ENCODE results near the gene CWF19L1. TPM values are rescaled to one million over a fixed set of nuclear protein-coding genes. Genes with fewer than 3 reads are reported as not detected.

Gene CWF19L1
- total RNA-seq: 27.2 TPM

DNA sequence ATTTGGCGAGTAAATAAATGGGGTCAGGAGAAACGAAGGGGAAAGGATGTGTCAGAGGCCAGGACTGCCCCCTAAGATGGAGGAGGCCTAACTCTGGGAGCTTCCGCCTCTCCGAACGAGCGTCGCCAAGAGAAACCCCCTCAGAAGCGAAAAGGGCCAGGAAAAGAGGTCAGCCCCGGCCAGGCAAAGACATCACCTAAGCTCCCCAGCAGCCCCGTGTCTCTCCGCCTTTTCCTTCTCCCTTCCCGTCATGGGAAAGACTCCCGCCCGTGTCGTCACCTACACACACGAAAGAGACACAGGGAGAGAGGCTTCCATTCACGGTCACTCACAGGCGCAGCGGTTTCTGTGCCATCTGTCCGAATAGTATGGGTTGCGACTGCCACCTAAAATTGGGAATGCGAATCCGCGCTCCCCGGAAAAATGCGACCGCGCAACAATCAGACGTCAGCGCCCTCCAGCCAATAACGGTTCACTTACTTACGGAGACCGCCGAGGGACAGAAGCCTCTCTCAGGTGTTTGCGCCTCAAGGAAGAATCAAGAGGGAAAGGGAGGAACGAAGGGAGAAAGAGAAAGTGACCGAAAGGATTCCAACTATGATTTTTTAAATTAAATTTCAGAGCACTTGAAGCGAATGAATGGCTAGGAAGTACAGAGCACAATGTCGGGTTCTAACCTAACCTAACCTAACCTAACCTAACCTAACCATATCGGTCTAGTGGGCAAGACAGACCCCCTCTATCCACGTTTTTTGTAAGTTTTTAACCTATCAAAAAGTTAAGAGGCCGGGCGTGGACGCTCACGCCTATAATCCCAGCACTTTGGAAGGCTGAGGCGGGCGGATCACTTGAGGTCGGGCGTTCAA is at the start of gene CWF19L1:
Gene CWF19L1, minus strand, starts transcription at position 400 of the 866 bp plus-strand sequence. Its CDS starts 45 bp downstream, at position 355.

DNA sequence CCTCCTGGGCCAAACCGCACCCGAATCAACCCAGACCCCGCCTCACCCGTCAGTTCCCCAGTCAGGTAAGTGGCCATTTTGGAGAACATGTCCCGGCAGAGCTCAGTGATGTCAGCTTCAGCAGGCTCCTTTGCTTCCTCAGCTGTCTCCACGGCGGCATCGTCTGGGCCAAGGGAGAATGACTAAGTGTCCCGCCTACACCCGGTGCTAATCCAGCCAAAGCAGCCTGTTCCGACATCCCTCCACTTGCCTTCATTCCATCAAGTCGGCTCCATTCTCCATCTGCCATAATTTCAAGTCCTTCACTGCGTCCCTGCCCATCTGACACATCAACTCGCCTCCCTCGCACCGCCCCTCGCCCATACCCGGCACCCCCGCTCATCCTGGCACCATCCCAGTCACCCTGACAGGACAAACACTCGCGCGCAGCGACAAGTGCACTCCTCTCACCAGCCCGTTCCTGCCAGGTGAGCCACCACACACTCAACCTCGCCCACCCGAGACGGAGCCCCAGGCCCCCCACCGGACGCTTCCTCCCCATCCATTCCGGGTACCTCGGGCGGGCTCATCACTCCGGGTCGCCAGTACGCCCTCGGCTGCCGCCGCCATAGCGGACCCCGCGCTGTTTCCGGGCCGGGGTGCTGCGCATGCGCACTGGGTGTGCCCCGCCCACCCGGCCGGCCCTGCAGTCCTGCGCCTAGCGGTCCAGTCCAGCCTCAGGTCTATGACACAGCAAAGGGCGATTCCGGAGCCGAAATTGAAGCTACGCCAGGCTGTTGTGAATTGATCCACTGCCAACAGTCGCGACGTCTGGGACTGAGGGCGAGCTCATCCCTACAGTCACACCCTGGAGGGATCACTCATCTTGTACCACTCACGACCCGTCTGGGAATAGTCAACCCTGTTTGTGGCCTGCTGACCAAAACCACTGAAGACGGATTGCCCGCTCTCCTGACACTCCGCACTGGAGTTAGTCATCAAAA is 18.9 kb upstream of the CWF19L1 start, which contains the start of gene BLOC1S2:
Gene BLOC1S2, minus strand, starts transcription at position 630 of the 983 bp plus-strand sequence. Its CDS starts 21 bp downstream, at position 609.

DNA sequence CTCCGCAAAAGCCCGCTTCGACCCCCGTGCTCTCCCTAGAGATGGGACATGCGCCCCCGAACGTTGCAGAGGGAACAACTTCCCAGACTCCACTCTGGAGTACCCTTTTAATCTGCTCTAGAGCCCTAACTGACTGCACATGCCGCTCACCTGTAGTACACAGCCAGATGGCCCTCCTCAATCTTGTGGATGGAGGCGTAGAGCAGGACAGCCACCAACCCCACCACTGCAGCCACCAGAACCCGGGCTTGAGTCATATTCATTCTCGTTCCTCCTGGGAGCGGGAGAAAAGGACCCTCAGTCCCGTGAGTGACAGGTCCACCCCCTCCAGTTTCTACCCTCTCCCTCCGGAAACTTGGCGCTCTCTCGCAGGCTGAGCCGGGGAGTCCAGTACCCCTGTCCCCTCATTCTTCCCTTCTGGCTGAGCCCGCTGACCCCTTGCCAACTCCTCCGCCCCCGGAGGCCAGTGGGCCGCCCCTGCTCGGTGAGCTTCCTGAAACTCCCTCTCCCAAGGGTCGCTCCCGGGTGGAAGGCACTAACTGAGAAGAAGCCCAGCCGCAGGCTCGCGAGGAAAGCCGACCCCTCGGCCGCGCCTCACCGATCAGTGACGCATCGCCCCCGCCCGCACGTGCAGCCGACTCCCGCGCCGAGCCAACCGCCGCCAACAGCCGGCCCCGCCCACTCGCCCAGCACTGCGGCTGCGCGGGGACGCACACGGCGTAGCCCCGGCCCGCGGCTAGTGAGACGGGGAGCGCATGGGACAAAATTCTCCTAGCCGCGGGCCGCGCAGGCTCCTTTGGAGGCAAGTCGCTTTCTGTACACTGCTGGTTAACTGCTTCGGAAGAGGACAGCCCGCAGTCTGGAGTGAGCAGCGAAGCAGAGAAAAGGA is 81.8 kb downstream of the CWF19L1 start, which contains the start of gene ERLIN1:
Gene ERLIN1, minus strand, starts transcription at position 666 of the 889 bp plus-strand sequence. Its CDS starts 403 bp downstream, at position 263.

Small RNA genes lying within 50 kb of the gene (small RNA-seq; reads per million reads assigned to genes)
- gene RNU6-422P (not detected), gene SNORA12 (40.1 reads per million, percentile 96 among the genes with 10 or more reads in this experiment)

Other genes with a start within 250 kb of the CWF19L1 start
- not detected for gene CPN1, start 185.8 kb downstream of the CWF19L1 start, total RNA-seq
- gene ERLIN1, start 81.6 kb downstream of the CWF19L1 start, total RNA-seq: 15.0 TPM
- gene CHUK, start 38.0 kb downstream of the CWF19L1 start, total RNA-seq: 22.6 TPM
- 75.4 TPM for gene BLOC1S2, start 19.0 kb upstream of the CWF19L1 start, total RNA-seq
- gene PKD2L1, start 62.6 kb upstream of the CWF19L1 start, total RNA-seq: 0.46 TPM
- 229 TPM for gene SCD, start 79.6 kb upstream of the CWF19L1 start, total RNA-seq
- 0.69 TPM for gene WNT8B, start 195.4 kb upstream of the CWF19L1 start, total RNA-seq